ENCODE data around the gene PGLYRP2.

DNA sequence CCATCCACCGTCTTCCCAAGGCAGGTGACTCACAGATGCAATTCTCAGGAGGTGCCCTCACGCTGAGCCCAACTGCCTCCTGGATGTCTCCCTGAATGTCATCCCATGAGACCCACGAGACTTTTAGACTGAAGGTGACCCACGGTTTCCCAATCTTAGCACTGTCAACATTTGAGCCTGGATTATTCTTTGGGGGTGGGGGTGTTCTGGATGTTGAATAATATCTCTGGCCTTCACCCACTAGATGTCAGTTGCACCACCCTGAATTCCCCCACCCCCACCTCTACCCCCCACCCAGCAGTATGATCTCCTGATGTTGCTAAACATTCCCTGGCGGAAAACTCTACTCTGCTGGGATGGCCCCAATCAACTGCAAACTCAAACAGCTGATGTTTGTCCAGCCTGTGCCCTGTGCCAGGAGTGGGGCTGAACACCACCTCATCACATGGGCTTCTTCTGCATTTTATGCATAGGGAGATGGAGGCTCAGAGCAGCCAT, 26.8 kb upstream of the PGLYRP2 start:
- TF ChIP-seq, protein P1, sequence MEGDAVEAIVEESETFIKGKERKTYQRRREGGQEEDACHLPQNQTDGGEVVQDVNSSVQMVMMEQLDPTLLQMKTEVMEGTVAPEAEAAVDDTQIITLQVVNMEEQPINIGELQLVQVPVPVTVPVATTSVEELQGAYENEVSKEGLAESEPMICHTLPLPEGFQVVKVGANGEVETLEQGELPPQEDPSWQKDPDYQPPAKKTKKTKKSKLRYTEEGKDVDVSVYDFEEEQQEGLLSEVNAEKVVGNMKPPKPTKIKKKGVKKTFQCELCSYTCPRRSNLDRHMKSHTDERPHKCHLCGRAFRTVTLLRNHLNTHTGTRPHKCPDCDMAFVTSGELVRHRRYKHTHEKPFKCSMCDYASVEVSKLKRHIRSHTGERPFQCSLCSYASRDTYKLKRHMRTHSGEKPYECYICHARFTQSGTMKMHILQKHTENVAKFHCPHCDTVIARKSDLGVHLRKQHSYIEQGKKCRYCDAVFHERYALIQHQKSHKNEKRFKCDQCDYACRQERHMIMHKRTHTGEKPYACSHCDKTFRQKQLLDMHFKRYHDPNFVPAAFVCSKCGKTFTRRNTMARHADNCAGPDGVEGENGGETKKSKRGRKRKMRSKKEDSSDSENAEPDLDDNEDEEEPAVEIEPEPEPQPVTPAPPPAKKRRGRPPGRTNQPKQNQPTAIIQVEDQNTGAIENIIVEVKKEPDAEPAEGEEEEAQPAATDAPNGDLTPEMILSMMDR (IDR thresholded peaks at IDR 0.05): no peak
- TF ChIP-seq POLR2A (IDR thresholded peaks at IDR 0.05) (no peak), EP300 (IDR thresholded peaks at IDR 0.05) (no peak)

Data from upper lobe of left lung (tissue), 4 donors.